PC-9 (cell line): ENCODE data around the gene CRB3.

ENCODE experiments used
- CTCF ChIP-seq: fragments of 200-600 bp; sonication (generic); conservative IDR thresholded peaks from 2 replicates; pipeline ENCODE4 v1.6.1; 2017; ENCODE audit warnings: mixed run types, antibody characterized with exemption, mild to moderate bottlenecking, moderate library complexity
- EZH2 ChIP-seq: fragments of 200-600 bp; sonication (generic); IDR thresholded peaks from 2 replicates; pipeline ENCODE4 v1.8.0; 2017; ENCODE audit warnings: antibody characterized with exemption, low read depth

- TF ChIP-seq CTCF: no peak
- TF ChIP-seq EZH2: no peak
Observed at GRCh38 chr19:6459262-6460098, 4.6 kb upstream of the CRB3 start, which contains the start of gene SLC25A23.
